ENCODE data around the gene MXRA7. TPM values are rescaled to one million over a fixed set of nuclear protein-coding genes. Genes with fewer than 3 reads are reported as not detected.

The MXRA7 gene
- total and polyA plus RNA-seq, 2 of the 4 experiments (the other 2 are of a cell fraction), result 168 to 231 TPM

DNA sequence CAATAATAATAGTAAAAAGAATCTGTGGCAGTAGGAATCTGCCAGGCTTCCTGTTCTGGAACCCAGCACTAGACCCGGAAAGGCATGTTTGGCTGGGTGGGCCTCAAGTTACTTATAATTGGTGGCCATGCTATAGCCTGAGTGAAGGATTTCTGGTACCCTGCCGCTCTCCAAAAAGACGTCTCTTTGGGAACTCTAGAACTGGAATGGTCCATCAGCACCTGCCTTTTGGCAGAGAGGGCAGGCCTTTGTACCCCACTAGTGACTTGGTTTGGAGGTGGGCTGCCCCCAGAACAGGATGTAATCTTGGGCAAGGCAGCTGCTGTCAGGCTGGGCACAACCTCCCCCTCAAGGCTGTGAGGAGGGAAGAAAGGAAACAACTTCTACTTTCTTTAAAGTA lies 37.9 kb downstream of the MXRA7 start:
- in situ Hi-C loops (cut with MboI; ENCODE audit: low sequenced_read_pairs) (no loop called here), dilution Hi-C loops (cut with HindIII; ENCODE audit: low sequenced_read_pairs, unreplicated experiment) (no loop called here), intact Hi-C loops (cut with micrococcal nuclease) (loop anchor here (5.0 kb wide), 1 partner anchor 116 kb away; no protein-coding TSS in a partner anchor)
- no CpG with 5 or more reads among the region's 3 CpGs for WGBS, 2 experiments (ENCODE audit: extremely low coverage in 2 of 2, insufficient read length in 1 of 2)
- H4K8ac ChIP-seq (ENCODE audit: low read depth in 2 of 2, low read length in 2 of 2), result no peak overlapping the region; a peak in 1 of 4 replicates
- no peak overlapping the region for H3K14ac ChIP-seq (replicated peaks; ENCODE audit: low read depth, low read length)
- peaks cover 0 to 37% of the 10 kb centered on the region in 2 experiments; a peak in 2 of 4 replicates for H3K79me1 ChIP-seq (ENCODE audit: low read depth in 1 of 2, low read length in 2 of 2)
- DNase-seq, result no peak
- no TSS peak for BruUV-seq (replicated peaks)
- no peak overlapping the region for H2BK5ac ChIP-seq (ENCODE audit: low read depth, low read length, poor library complexity, severe bottlenecking)
- ATAC-seq (ENCODE audit: low read depth), result no peak
- H2AFZ ChIP-seq (replicated peaks; ENCODE audit: low read length, poor library complexity), result no peak overlapping the region
- peaks cover 13% of the 10 kb centered on the region for H3K4me1 ChIP-seq (ENCODE audit: control insufficient read depth, insufficient read depth, low read length)
- peaks cover 14% of the 10 kb centered on the region for H3K9me1 ChIP-seq (ENCODE audit: insufficient read depth, low read length)
- ChIA-PET POLR2A (ENCODE audit: unreplicated experiment) (no interaction called here), CTCF (no interaction called here)
- H3K4me3 ChIP-seq (ENCODE audit: insufficient read depth, low read depth, low read length), result no peak overlapping the region
- H2BK15ac ChIP-seq (ENCODE audit: low read depth, low read length), result no peak overlapping the region
- H4K91ac ChIP-seq (ENCODE audit: insufficient read depth, low read depth, low read length), result no peak overlapping the region
- no peak overlapping the region for H3K4me2 ChIP-seq (ENCODE audit: low read depth, low read length)
- TF ChIP-seq MAZ (IDR thresholded peaks at IDR 0.05; ENCODE audit: borderline replicate concordance, low read depth, low read length) (no peak), POLR2A (IDR thresholded peaks at IDR 0.05; ENCODE audit: low read depth, low read length) (no peak), CEBPB (IDR thresholded peaks at IDR 0.05; ENCODE audit: low read depth, low read length) (no peak), MXI1 (IDR thresholded peaks at IDR 0.05; ENCODE audit: borderline replicate concordance, low read depth, low read length) (no peak), MAFK (IDR thresholded peaks at IDR 0.05; ENCODE audit: low read depth, low read length) (no peak), BHLHE40 (IDR thresholded peaks at IDR 0.05; ENCODE audit: low read depth, low read length) (no peak), CHD1 (IDR thresholded peaks at IDR 0.05; ENCODE audit: low read depth, low read length) (no peak), RCOR1 (IDR thresholded peaks at IDR 0.05; ENCODE audit: insufficient replicate concordance, low read length) (no peak), FOS (IDR thresholded peaks at IDR 0.05; ENCODE audit: low read depth, low read length) (no peak), RFX5 (IDR thresholded peaks at IDR 0.05; ENCODE audit: low read depth, low read length) (no peak), RAD21 (IDR thresholded peaks at IDR 0.05; ENCODE audit: low read length) (no peak), NFE2L2 (IDR thresholded peaks at IDR 0.05; ENCODE audit: low read depth, low read length) (no peak)
- TF ChIP-seq, protein P1, sequence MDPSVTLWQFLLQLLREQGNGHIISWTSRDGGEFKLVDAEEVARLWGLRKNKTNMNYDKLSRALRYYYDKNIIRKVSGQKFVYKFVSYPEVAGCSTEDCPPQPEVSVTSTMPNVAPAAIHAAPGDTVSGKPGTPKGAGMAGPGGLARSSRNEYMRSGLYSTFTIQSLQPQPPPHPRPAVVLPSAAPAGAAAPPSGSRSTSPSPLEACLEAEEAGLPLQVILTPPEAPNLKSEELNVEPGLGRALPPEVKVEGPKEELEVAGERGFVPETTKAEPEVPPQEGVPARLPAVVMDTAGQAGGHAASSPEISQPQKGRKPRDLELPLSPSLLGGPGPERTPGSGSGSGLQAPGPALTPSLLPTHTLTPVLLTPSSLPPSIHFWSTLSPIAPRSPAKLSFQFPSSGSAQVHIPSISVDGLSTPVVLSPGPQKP (IDR thresholded peaks at IDR 0.05; ENCODE audit: borderline replicate concordance, low read depth, low read length), result no peak
- TF ChIP-seq, protein P2, sequence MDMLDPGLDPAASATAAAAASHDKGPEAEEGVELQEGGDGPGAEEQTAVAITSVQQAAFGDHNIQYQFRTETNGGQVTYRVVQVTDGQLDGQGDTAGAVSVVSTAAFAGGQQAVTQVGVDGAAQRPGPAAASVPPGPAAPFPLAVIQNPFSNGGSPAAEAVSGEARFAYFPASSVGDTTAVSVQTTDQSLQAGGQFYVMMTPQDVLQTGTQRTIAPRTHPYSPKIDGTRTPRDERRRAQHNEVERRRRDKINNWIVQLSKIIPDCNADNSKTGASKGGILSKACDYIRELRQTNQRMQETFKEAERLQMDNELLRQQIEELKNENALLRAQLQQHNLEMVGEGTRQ (IDR thresholded peaks at IDR 0.05; ENCODE audit: low read depth, low read length), result no peak
- TF ChIP-seq, protein P3, sequence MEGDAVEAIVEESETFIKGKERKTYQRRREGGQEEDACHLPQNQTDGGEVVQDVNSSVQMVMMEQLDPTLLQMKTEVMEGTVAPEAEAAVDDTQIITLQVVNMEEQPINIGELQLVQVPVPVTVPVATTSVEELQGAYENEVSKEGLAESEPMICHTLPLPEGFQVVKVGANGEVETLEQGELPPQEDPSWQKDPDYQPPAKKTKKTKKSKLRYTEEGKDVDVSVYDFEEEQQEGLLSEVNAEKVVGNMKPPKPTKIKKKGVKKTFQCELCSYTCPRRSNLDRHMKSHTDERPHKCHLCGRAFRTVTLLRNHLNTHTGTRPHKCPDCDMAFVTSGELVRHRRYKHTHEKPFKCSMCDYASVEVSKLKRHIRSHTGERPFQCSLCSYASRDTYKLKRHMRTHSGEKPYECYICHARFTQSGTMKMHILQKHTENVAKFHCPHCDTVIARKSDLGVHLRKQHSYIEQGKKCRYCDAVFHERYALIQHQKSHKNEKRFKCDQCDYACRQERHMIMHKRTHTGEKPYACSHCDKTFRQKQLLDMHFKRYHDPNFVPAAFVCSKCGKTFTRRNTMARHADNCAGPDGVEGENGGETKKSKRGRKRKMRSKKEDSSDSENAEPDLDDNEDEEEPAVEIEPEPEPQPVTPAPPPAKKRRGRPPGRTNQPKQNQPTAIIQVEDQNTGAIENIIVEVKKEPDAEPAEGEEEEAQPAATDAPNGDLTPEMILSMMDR (conservative IDR thresholded peaks at IDR 0.05; ENCODE audit: low read depth, low read length), result no peak
- H3K18ac ChIP-seq (ENCODE audit: low read depth, low read length), result no peak overlapping the region
- peaks cover 21% of the 10 kb centered on the region for H3K36me3 ChIP-seq (ENCODE audit: control insufficient read depth, insufficient read depth, low read length)
- H3K27me3 ChIP-seq (ENCODE audit: control insufficient read depth, insufficient read depth, low read length), result no peaks in the 10 kb centered on the region
- no peak overlapping the region for H3K27ac ChIP-seq (ENCODE audit: insufficient read depth, low read length)
- no peak overlapping the region for H2BK20ac ChIP-seq (ENCODE audit: low read depth, low read length)
- no peak overlapping the region for H2BK120ac ChIP-seq (ENCODE audit: low read depth, low read length)
- no peak overlapping the region for H3K56ac ChIP-seq (ENCODE audit: extremely low read depth, insufficient read depth, low read length)
- no peaks in the 10 kb centered on the region for H3K9me3 ChIP-seq (ENCODE audit: control insufficient read depth, insufficient read depth, low read length)
- no peaks in the 10 kb centered on the region for H4K20me1 ChIP-seq (ENCODE audit: insufficient read depth, low read length)
- H3K9ac ChIP-seq (ENCODE audit: low read depth, low read length), result no peak overlapping the region
- no peak overlapping the region for H3K4ac ChIP-seq (ENCODE audit: low read depth, low read length)
- H2AK5ac ChIP-seq (ENCODE audit: low read depth, low read length), result no peak overlapping the region
- no peak overlapping the region for H4K5ac ChIP-seq (ENCODE audit: low read depth, low read length)
- no peak overlapping the region; the same call in 1 of the 2 replicates for H3K23ac ChIP-seq (ENCODE audit: low read depth, low read length)
- peak overlapping the region; percentile 23 for H2AK9ac ChIP-seq (replicated peaks; ENCODE audit: low read depth, low read length, poor library complexity)

All from IMR-90 (cell line).